Loucy (cell line): ENCODE data around the gene VPS16.

Experiments
- H2AFZ ChIP-seq: fragments of 200-600 bp; sonication (generic); 2 replicates; pipeline ENCODE4 v1.6.0; 2016; ENCODE audit warnings: antibody characterized with exemption, mild to moderate bottlenecking, low read length, moderate library complexity
- H3F3A ChIP-seq: fragments of 200-600 bp; 2 replicates; pipeline ENCODE4 v1.6.0; 2016; ENCODE audit warnings: antibody characterized with exemption, low read depth, mild to moderate bottlenecking
- H3K27me3 ChIP-seq: fragments of 200-600 bp; sonication (generic); 2 replicates; pipeline ENCODE4 v1.6.1; 2014; ENCODE audit warnings: low read length, mild to moderate bottlenecking; ENCODE audit not compliant: insufficient read depth, poor library complexity, severe bottlenecking
- H3K36me3 ChIP-seq: fragments of 200-600 bp; sonication (generic); 2 replicates; pipeline ENCODE4 v1.6.1; 2016; ENCODE audit warnings: low read length; ENCODE audit not compliant: insufficient read depth
- H3K4me1 ChIP-seq: fragments of 200-600 bp; sonication (generic); 2 replicates; pipeline ENCODE4 v1.5.1; 2014; ENCODE audit warnings: low read length, mild to moderate bottlenecking; ENCODE audit not compliant: insufficient read depth, poor library complexity, severe bottlenecking
- H3K4me2 ChIP-seq: fragments of 200-600 bp; sonication (generic); 2 replicates; pipeline ENCODE4 v1.6.0; 2014; ENCODE audit warnings: antibody characterized with exemption, low read length, low read depth, mild to moderate bottlenecking; ENCODE audit not compliant: poor library complexity, severe bottlenecking
- H3K4me3 ChIP-seq: fragments of 200-600 bp; sonication (generic); 2 replicates; pipeline ENCODE4 v1.5.1; 2014; ENCODE audit warnings: low read length, mild to moderate bottlenecking, mixed read lengths; ENCODE audit not compliant: poor library complexity, severe bottlenecking
- H3K79me2 ChIP-seq: fragments of 200-600 bp; sonication (generic); 2 replicates; pipeline ENCODE4 v1.6.1; 2014; ENCODE audit warnings: low read length; ENCODE audit not compliant: insufficient read depth
- H3K9ac ChIP-seq: fragments of 200-600 bp; sonication (generic); 2 replicates; pipeline ENCODE4 v1.6.0; 2014; ENCODE audit warnings: mild to moderate bottlenecking, low read depth, low read length, moderate library complexity; ENCODE audit not compliant: poor library complexity, severe bottlenecking
- H3K9me2 ChIP-seq: fragments of 200-600 bp; sonication (generic); replicated peaks from 2 replicates; pipeline ENCODE4 v1.6.1; 2016; ENCODE audit warnings: low read depth, low read length, mixed read lengths
- H3K9me3 ChIP-seq: fragments of 200-600 bp; sonication (generic); 2 replicates; pipeline ENCODE4 v1.6.1; 2014; ENCODE audit warnings: mild to moderate bottlenecking, antibody characterized with exemption, low read length, low read depth; ENCODE audit not compliant: insufficient read depth
- H4K20me1 ChIP-seq: fragments of 200-600 bp; sonication (generic); 2 replicates; pipeline ENCODE4 v1.6.0; 2014; ENCODE audit warnings: antibody characterized with exemption, low read length, mild to moderate bottlenecking; ENCODE audit not compliant: insufficient read depth, poor library complexity, severe bottlenecking
- CTCF ChIP-seq: fragments of 200-600 bp; sonication (generic); conservative IDR thresholded peaks from 2 replicates; pipeline ENCODE4 v1.5.1; 2014; ENCODE audit warnings: mild to moderate bottlenecking, antibody characterized with exemption, low read length
- EZH2phosphoT487 ChIP-seq: fragments of 200-600 bp; IDR thresholded peaks from 2 replicates; pipeline ENCODE4 v1.6.1; 2018; ENCODE audit warnings: antibody characterized with exemption, mild to moderate bottlenecking, moderate library complexity, borderline replicate concordance

The VPS16 gene

GRCh38 chr20:2849529-2849928, 9.0 kb downstream of the VPS16 start:
- H3K4me1 ChIP-seq: peaks cover 16% of the 10 kb centered on the region
- no peaks in the 10 kb centered on the region for H4K20me1 ChIP-seq
- H3K79me2 ChIP-seq: no peaks in the 10 kb centered on the region
- no peaks in the 10 kb centered on the region for H3K9me3 ChIP-seq
- H3K27me3 ChIP-seq: no peaks in the 10 kb centered on the region
- TF ChIP-seq EZH2phosphoT487: no peak
- TF ChIP-seq CTCF: no peak
- H3F3A ChIP-seq: peaks cover 3% of the 10 kb centered on the region; the same call in 1 of the 2 replicates
- no peaks in the 10 kb centered on the region for H3K36me3 ChIP-seq
- H3K4me3 ChIP-seq: no peak overlapping the region
- H3K4me2 ChIP-seq: no peak overlapping the region
- H3K9ac ChIP-seq: no peak overlapping the region
- no peaks in the 10 kb centered on the region for H3K9me2 ChIP-seq
- H2AFZ ChIP-seq: no peak overlapping the region

GRCh38 chr20:2851086-2851485, 10.5 kb downstream of the VPS16 start:
- Histone ChIP-seq H3F3A (peaks cover 3% of the 10 kb centered on the region; the same call in 1 of the 2 replicates), H3K9me2 (no peaks in the 10 kb centered on the region), H2AFZ (no peak overlapping the region), H3K79me2 (no peaks in the 10 kb centered on the region), H3K4me3 (no peak overlapping the region), H3K4me2 (no peak overlapping the region), H3K4me1 (peaks cover 16% of the 10 kb centered on the region), H4K20me1 (no peaks in the 10 kb centered on the region), H3K27me3 (no peaks in the 10 kb centered on the region), H3K9ac (no peak overlapping the region), H3K9me3 (no peaks in the 10 kb centered on the region), H3K36me3 (no peaks in the 10 kb centered on the region)
- TF ChIP-seq CTCF (no peak), EZH2phosphoT487 (no peak)

GRCh38 chr20:2858591-2858990, 18.0 kb downstream of the VPS16 start:
- Histone ChIP-seq H2AFZ (no peak overlapping the region), H3K36me3 (peaks cover 11% of the 10 kb centered on the region; the same call in 1 of the 2 replicates), H3K4me3 (no peak overlapping the region), H3F3A (no peaks in the 10 kb centered on the region), H3K79me2 (no peaks in the 10 kb centered on the region), H3K9me3 (no peaks in the 10 kb centered on the region), H4K20me1 (no peaks in the 10 kb centered on the region), H3K27me3 (no peaks in the 10 kb centered on the region), H3K4me2 (no peak overlapping the region), H3K9me2 (no peaks in the 10 kb centered on the region), H3K4me1 (peaks cover 5% of the 10 kb centered on the region), H3K9ac (no peak overlapping the region)
- no peak for TF ChIP-seq EZH2phosphoT487
- no peak for TF ChIP-seq CTCF
